Stimulated activated naive CD8-positive, alpha-beta T cell treated with anti-CD3 and anti-CD28 coated beads, Interleukin-15, amount 100 ng/mL, for 72 hours (primary cell): Measurements from ENCODE around the gene RNF166.

Experiments
- ATAC-seq: fragments of 150-1000 bp; cut with Tn5 transposase; 2 replicates; pipeline ENCODE4 v1.10.0; 2021; ENCODE audit warnings: mild to moderate bottlenecking, moderate library complexity
- DNase-seq, 2 donors: peaks; one replicate each; pipeline ENCODE4 v3.0.0; 2021 to 2022
- H3K27ac Mint-ChIP-seq, 2 donors: one replicate each; pipeline ENCODE4 v1.8.0; 2022; ENCODE audit warnings: mild to moderate bottlenecking in 2 of 2, mixed read lengths in 2 of 2, moderate library complexity in 2 of 2
- H3K27me3 Mint-ChIP-seq: one replicate; pipeline ENCODE4 v1.8.0; 2022; ENCODE audit warnings: mixed read lengths
- H3K4me1 Mint-ChIP-seq: one replicate; pipeline ENCODE4 v1.8.0; 2022; ENCODE audit warnings: mild to moderate bottlenecking, mixed read lengths
- H3K4me3 Mint-ChIP-seq, 2 donors: one replicate each; pipeline ENCODE4 v1.8.0; 2022; ENCODE audit warnings: mild to moderate bottlenecking in 2 of 2, mixed read lengths in 2 of 2, moderate library complexity in 1 of 2
- H3K9me3 Mint-ChIP-seq, 2 donors: one replicate each; pipeline ENCODE4 v1.8.0; 2022; ENCODE audit warnings: mixed read lengths in 2 of 2

The RNF166 gene, protein sequence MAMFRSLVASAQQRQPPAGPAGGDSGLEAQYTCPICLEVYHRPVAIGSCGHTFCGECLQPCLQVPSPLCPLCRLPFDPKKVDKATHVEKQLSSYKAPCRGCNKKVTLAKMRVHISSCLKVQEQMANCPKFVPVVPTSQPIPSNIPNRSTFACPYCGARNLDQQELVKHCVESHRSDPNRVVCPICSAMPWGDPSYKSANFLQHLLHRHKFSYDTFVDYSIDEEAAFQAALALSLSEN

DNA sequence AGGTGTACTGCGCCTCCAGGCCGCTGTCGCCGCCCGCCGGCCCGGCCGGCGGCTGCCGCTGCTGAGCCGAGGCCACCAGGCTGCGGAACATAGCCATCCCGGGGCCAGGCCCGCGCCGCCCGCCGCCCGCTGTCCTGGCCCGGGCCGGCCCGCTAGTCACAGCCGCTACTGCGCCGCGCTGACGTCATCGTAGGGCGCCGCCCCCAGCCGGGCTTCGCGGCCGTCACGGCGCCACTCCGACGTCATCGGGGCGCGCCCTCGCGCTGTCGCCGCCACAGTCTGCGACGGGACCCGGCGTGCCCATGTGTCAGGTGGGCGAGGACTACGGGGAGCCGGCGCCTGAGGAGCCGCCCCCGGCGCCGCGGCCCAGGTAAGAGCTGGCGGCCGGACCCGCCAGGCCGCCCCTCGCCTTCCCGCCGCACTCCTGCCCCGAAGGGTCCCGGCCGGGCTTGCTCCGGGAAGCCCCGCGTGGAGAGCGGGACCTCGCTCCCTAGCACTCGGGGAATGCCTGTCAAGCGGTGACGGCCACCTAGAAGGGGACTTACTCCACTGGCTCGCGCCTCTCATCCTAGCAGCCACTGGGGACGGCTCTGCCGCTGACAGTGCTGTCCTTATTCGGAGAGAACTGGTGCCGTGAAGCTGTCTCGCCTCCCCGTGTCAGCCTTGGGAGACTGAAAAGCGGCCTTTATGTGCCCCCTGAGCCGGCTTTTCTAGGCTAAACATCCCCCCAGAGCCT lies at the start of gene RNF166, which contains the start of gene CTU2:
TSS of gene RNF166 (minus strand) at position 180 of the 736 bp plus-strand sequence. CDS start at position 97, 83 bp downstream.
TSS of gene CTU2 (plus strand) at position 275 of the 736 bp plus-strand sequence. CDS start at position 303, 28 bp downstream.
- Mint-ChIP-seq H3K27me3 (no peaks in the 10 kb centered on the region), H3K9me3 (no peaks in the 10 kb centered on the region), H3K27ac (peak within 1 kb of the TSS; percentile 87 to 93), H3K4me3 (peak within 1 kb of the TSS; percentile 88 to 93), H3K4me1 (peaks cover 75% of the 10 kb centered on the region)
- ATAC-seq (peak; percentile 81), DNase-seq (peak; percentile 92 to 93)

GRCh38 chr16:88754912-88755744 lies 48.9 kb upstream of the RNF166 start:
- ATAC-seq (no peak), DNase-seq (no peak)
- Mint-ChIP-seq H3K4me1 (peaks cover 9% of the 10 kb centered on the region), H3K27ac (no peak overlapping the region), H3K4me3 (no peak overlapping the region), H3K27me3 (no peaks in the 10 kb centered on the region), H3K9me3 (no peaks in the 10 kb centered on the region)

DNA sequence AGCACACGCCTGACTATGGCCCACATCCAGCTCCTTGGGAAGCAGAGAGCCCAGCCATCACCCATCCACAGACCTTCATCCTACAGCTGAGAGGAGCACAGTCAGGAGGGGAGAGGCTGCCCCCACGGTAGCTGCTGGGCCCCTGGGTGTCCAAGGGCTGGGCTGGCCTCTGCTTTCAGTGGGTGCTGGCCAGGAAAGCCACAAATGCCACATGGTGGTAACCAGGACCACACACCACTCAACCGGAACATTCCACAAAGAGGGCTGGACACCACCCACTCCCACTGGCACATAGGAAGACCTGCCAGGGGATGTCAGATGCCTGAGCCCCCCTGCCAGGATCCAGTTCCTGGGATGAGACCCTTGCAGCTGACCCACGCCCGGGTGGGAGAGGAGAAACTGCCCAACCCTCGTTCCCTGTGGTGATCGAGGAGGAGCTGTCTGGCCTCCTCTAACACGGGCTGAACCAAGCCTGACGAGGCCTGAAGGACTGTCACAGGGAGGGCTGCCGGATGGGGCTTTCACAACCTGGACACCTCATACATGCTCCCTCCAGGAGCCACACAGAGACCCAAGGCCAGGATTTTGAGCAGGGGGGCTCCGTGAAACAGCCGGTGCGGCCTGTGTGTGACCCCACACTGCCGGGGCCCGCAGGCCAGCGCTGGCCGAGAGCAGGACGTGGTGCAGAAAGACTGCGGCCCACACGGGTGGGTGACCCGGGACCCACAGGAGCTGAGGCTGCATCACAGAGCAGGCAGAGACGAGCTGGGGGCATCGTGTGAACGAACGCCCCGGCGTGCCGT lies 48.1 kb upstream of the RNF166 start:
- no peak overlapping the region for H3K27ac Mint-ChIP-seq
- H3K4me1 Mint-ChIP-seq, result peaks cover 5% of the 10 kb centered on the region
- DNase-seq (no peak), ATAC-seq (no peak)
- H3K4me3 Mint-ChIP-seq, result no peak overlapping the region
- no peaks in the 10 kb centered on the region for H3K9me3 Mint-ChIP-seq
- H3K27me3 Mint-ChIP-seq, result no peaks in the 10 kb centered on the region

DNA sequence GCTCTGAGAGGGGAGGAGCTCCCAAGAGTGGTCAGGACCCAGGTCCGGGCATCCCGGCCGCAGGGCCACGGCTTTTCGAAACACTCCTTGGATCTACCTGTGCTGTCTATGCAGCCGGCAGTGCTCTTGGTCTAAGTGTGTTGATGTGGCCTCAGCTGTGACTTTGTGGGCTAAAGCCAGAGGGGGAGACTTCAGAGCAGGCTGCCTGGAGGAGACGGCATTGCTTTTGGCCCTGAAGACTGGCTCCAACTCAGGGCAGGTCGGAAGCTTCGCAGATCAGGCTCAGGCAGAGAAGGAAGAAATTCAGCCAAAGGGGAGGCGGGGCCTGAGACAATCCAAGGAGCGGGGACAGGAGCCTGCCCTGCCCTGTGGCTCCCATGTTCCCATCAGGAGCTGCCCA lies 47.4 kb upstream of the RNF166 start:
- no peaks in the 10 kb centered on the region for H3K27me3 Mint-ChIP-seq
- no peak for ATAC-seq
- H3K4me3 Mint-ChIP-seq, result no peak overlapping the region
- H3K27ac Mint-ChIP-seq, result no peak overlapping the region
- no peak for DNase-seq
- H3K9me3 Mint-ChIP-seq, result no peaks in the 10 kb centered on the region
- no peaks in the 10 kb centered on the region for H3K4me1 Mint-ChIP-seq

GRCh38 chr16:88753191-88753590 lies 47.0 kb upstream of the RNF166 start:
- no peak for ATAC-seq
- Mint-ChIP-seq H3K27ac (no peak overlapping the region), H3K4me3 (no peak overlapping the region)

DNA sequence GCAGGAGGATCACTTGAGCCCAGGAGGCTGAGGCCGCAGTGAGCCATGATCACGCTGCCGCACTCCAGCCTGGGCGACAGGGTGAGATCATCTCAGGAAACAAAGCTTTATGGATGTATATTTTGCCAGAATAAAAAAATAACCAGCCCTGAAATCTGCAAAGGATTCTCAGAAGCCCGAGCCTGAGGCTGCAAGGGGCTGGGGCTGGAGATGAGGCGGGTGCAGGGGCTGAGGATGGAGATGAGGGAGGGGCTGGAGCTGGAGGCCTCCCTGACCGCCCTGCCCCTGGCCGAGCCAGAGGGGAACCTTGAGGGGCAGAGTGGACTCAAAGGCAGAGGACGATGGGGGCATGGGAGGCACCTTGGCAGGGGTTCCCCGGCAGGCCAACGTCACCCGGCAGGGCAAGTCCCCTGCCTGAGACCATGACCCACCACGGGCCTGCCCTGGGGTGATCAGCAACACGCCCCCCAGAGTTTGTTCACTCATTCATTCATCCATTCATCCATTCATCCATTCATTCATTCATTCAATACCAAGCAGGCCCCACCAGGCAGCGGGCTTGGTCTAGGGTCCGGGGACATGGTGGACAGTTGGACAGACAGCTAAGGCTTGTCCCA lies 46.3 kb upstream of the RNF166 start:
- Mint-ChIP-seq H3K9me3 (no peaks in the 10 kb centered on the region), H3K27ac (peak overlapping the region in 1 of 2 donors; percentile 19), H3K27me3 (no peaks in the 10 kb centered on the region), H3K4me3 (no peak overlapping the region), H3K4me1 (no peaks in the 10 kb centered on the region)
- ATAC-seq (no peak), DNase-seq (no peak)

More at GRCh38 chr16:88753191-88753590, 47.0 kb upstream of the RNF166 start:
- Mint-ChIP-seq H3K4me1 (no peaks in the 10 kb centered on the region), H3K27me3 (no peaks in the 10 kb centered on the region), H3K9me3 (no peaks in the 10 kb centered on the region)
- no peak for DNase-seq

- no peak for ATAC-seq
- Mint-ChIP-seq H3K9me3 (no peaks in the 10 kb centered on the region), H3K4me3 (no peak overlapping the region), H3K27me3 (no peaks in the 10 kb centered on the region), H3K27ac (no peak overlapping the region), H3K4me1 (peaks cover 14% of the 10 kb centered on the region)
- no peak for DNase-seq
These were observed 44.6 kb upstream of the RNF166 start for GRCh38 chr16:88750854-88751253.

GRCh38 chr16:88749358-88749757 lies 43.1 kb upstream of the RNF166 start:
- no peaks in the 10 kb centered on the region for H3K9me3 Mint-ChIP-seq
- DNase-seq (no peak), ATAC-seq (no peak)
- no peak overlapping the region for H3K27ac Mint-ChIP-seq
- no peaks in the 10 kb centered on the region for H3K27me3 Mint-ChIP-seq
- H3K4me1 Mint-ChIP-seq, result peaks cover 29% of the 10 kb centered on the region
- H3K4me3 Mint-ChIP-seq, result no peak overlapping the region

GRCh38 chr16:88748364-88748763 lies 42.2 kb upstream of the RNF166 start:
- Mint-ChIP-seq H3K4me1 (peaks cover 38% of the 10 kb centered on the region), H3K4me3 (no peak overlapping the region), H3K27ac (no peak overlapping the region), H3K27me3 (no peaks in the 10 kb centered on the region), H3K9me3 (no peaks in the 10 kb centered on the region)
- no peak for ATAC-seq
- no peak for DNase-seq

DNA sequence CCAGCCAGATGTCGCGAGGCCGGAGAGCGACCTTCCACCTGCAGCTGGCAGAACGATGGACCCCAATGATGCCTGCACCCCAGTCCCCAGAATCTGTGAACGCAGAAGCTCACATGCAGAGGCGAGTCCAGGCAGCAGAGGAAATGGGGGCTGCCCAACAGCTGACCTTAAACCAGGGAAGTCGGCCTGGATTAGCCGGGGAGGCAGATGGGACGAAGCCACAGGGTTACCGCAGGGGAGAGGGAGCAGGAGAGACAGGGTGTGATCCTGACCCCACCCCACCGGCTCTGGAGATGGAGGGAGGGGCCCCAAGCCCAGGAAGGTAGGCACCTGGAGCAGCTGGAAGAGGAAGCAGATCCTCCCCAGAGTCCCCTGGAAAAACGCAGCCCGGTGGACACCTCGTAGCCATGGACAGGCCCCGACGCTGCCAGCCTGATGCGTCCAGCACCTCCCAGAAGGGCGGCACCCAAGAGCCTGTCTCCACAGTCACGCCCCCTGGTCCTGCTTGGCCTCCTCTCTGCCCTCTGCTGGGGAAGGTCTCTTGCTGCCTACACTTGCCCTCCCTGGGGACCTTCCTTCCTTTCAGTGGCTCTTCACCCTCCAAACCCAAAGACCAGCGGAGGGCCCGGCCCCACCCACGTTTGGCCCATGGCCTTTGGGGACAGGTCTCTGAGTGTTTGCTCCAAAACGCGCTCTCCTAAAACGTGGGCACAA lies 41.5 kb upstream of the RNF166 start:
- H3K9me3 Mint-ChIP-seq, result no peaks in the 10 kb centered on the region
- peaks cover 38% of the 10 kb centered on the region for H3K4me1 Mint-ChIP-seq
- H3K4me3 Mint-ChIP-seq, result no peak overlapping the region
- no peak overlapping the region for H3K27ac Mint-ChIP-seq
- peak; percentile 45 for ATAC-seq
- H3K27me3 Mint-ChIP-seq, result no peaks in the 10 kb centered on the region
- peak; percentile 49 to 60 for DNase-seq

DNA sequence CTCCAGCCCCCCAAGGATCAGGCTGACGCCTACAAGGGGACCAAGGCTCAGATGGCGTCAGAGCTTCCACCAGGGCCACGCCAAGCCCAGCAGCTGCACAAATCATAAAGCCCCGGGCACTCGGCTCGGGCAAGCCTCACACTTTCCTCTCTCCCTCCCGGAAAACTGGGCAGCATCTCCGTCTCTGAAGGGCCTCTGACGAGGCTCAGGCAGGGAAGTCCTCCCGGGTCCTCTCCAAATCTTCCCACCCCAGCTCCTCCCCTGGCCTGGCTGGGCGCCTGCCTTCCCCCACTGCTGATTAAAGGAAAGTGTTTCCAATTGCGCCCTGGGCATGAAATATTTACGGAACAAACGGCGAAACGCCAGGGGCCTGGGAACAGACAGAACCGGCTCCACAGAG lies 40.3 kb upstream of the RNF166 start:
- Mint-ChIP-seq H3K27me3 (no peaks in the 10 kb centered on the region), H3K9me3 (no peaks in the 10 kb centered on the region), H3K27ac (no peak overlapping the region), H3K4me3 (peak overlapping the region in 1 of 2 donors; percentile 50), H3K4me1 (peaks cover 38% of the 10 kb centered on the region)
- no peak for DNase-seq
- ATAC-seq, result no peak

GRCh38 chr16:88744577-88745521 lies 38.6 kb upstream of the RNF166 start:
- peak overlapping the region in 1 of 2 donors; percentile 87 for H3K27ac Mint-ChIP-seq
- ATAC-seq, result no peak
- H3K4me3 Mint-ChIP-seq, result peak overlapping the region; percentile 77 to 85
- H3K4me1 Mint-ChIP-seq, result peaks cover 38% of the 10 kb centered on the region
- H3K9me3 Mint-ChIP-seq, result no peaks in the 10 kb centered on the region
- DNase-seq, result no peak
- H3K27me3 Mint-ChIP-seq, result no peaks in the 10 kb centered on the region
